DND-41 (cell line): ENCODE data around the gene CCDC78.

ENCODE experiments used
- EZH2 ChIP-seq: IDR thresholded peaks from 3 replicates; pipeline ENCODE4 v1.6.1; 2012; ENCODE audit warnings: borderline replicate concordance, low read depth, mild to moderate bottlenecking, moderate library complexity, low read length, inconsistent platforms; ENCODE audit not compliant: severe bottlenecking
- TF ChIP-seq, protein P1 (sequence below): IDR thresholded peaks from 2 replicates; pipeline ENCODE4 v1.5.1; 2012; ENCODE audit warnings: borderline replicate concordance, low read length, moderate library complexity, mild to moderate bottlenecking; ENCODE audit not compliant: poor library complexity, severe bottlenecking; ENCODE audit errors: extremely low read depth

- TF ChIP-seq, protein P1, sequence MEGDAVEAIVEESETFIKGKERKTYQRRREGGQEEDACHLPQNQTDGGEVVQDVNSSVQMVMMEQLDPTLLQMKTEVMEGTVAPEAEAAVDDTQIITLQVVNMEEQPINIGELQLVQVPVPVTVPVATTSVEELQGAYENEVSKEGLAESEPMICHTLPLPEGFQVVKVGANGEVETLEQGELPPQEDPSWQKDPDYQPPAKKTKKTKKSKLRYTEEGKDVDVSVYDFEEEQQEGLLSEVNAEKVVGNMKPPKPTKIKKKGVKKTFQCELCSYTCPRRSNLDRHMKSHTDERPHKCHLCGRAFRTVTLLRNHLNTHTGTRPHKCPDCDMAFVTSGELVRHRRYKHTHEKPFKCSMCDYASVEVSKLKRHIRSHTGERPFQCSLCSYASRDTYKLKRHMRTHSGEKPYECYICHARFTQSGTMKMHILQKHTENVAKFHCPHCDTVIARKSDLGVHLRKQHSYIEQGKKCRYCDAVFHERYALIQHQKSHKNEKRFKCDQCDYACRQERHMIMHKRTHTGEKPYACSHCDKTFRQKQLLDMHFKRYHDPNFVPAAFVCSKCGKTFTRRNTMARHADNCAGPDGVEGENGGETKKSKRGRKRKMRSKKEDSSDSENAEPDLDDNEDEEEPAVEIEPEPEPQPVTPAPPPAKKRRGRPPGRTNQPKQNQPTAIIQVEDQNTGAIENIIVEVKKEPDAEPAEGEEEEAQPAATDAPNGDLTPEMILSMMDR = no peak
- TF ChIP-seq EZH2 = no peak
Observed at GRCh38 chr16:708959-709358, 17.3 kb downstream of the CCDC78 start.
